Stimulated activated CD4-positive, alpha-beta T cell treated with anti-CD3 and anti-CD28 coated beads, Interleukin-15, amount 100 ng/mL, for 24 hours (primary cell): ENCODE measurements around the gene ZNRF2.
"Not testable (repeated sequence)": the region's sequence is repeated elsewhere in the genome, so short reads cannot be mapped to it uniquely, and the experiment has no call there.

ENCODE experiments used
- DNase-seq: peaks from one replicate; pipeline ENCODE4 v3.0.0-alpha.2; 2020

The ZNRF2 gene

GRCh38 chr7:30365621-30366020 lies 81.2 kb downstream of the ZNRF2 start:
- no peak for DNase-seq

DNA sequence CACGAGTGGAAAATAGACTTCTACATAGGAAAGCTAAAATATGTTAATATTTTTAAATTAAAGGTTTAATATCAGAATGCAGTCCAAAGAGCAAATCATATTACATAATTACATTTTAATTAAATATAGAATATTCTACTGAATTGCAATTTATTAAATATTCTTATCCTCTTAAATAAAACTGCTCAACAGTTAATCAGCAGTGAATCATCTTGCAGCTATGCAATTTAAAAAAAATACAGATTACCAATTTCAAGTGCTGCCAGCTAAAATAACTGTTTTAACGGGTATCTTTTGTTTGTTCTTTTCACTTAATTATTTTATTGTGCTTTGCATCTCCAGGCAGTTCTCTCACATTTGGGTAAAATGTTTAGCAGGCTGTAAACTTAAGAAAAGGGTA lies 82.2 kb downstream of the ZNRF2 start:
- no peak for DNase-seq

DNA sequence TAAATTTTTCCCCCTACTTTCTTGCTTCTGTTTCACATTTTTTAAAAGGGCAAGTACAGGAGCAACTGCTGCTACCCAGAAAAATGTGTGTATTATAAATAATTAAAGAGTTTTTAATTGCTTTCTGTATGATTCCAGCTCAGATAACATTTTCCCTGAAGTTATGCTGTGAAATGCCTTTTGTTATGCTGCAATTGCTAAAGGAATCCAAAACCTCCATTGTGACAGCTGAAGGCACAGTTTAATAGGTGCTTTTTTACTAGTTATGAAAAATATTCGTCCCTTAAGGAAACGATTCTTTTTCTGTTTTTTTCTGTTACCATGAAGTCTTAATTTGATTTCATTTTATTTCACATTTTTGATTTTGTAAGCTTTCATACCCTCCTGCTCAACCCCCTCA lies 83.2 kb downstream of the ZNRF2 start:
- no peak for DNase-seq

DNA sequence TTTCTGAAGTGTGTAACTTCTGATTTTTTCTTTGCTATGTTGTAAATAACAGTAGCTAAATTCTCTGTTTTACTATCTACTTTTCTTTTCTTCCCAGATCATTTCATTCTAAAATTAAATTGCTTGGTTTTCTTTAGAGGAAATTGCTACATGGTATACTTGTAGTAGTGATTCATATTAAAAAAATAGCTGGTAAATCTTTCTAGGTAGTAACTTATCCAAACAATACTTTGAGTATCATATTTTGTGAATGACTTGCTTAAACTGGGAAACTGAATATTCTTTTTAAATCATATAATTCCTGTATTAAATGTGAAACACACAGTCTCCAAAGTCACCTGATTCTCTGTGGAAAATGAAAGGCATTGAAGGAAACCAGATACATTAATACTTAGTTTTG lies 85.5 kb downstream of the ZNRF2 start:
- DNase-seq: no peak

- DNase-seq: no peak
Measured at GRCh38 chr7:30371321-30371720, 86.9 kb downstream of the ZNRF2 start.

GRCh38 chr7:30378275-30378674 lies 93.9 kb downstream of the ZNRF2 start:
- DNase-seq: no peak

- DNase-seq: no peak
Measured at GRCh38 chr7:30379131-30379530, 94.7 kb downstream of the ZNRF2 start.

DNA sequence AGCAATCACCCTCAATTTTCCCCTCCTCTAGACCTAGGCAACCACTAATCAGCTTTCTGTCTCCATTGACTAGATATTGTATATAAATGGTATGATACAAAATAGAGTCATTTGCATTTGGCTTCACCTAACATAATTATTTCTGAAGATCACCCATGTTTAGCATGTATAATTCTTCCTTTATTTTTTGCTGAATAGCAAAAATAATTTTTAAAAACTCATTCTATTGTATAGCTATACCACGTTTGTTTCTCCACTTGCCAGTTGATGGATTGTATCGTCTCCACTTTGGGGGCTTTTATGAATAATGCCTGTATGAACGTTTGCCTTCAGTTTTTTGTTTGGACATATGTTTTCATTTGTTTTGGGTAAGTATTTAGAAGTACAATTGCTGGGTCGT lies 95.3 kb downstream of the ZNRF2 start:
- DNase-seq: no peak

DNA sequence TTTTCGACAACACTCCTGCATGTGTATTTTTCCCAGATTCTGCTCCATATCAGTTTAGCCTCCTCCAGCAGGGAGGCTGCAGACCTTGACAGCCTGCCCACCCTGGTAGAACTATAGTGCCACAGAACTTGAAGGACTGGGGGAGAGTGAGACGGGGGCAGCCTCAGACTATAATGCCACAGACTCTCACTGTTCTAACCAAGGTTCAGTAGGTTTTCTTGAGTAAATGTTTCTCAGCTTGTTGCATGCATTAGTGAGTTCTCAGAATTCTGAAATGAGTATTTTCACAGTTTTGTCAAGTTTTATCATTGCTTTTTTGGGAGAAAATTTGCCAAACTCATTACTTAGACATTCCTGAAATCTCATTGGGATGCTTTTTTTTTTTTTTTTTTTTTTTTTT lies 95.9 kb downstream of the ZNRF2 start:
- DNase-seq: no peak

DNA sequence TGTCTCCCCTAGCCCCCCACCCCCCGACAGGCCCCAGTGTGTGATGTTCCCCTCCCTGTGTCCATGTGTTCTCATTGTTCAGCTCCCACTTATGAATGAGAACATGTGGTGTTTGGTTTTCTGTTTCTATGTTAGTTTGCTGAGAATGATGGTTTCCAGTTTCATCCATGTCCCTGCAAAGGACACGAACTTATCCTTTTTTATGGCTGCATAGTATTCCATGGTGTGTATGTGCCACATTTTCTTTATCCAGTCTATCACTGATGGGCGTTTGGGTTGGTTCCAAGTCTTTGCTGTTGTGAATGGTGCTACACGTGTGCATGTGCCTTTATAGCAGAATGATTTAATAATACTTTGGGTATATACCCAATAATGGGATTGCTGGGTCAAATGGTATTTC lies 96.4 kb downstream of the ZNRF2 start:
- not testable (repeated sequence) for DNase-seq

GRCh38 chr7:30382607-30383006 lies 98.2 kb downstream of the ZNRF2 start:
- DNase-seq: no peak

- no peak for DNase-seq
Measured at GRCh38 chr7:30389791-30390190, 105.4 kb downstream of the ZNRF2 start.

GRCh38 chr7:30390736-30391636 lies 106.6 kb downstream of the ZNRF2 start:
- DNase-seq: no peak

DNA sequence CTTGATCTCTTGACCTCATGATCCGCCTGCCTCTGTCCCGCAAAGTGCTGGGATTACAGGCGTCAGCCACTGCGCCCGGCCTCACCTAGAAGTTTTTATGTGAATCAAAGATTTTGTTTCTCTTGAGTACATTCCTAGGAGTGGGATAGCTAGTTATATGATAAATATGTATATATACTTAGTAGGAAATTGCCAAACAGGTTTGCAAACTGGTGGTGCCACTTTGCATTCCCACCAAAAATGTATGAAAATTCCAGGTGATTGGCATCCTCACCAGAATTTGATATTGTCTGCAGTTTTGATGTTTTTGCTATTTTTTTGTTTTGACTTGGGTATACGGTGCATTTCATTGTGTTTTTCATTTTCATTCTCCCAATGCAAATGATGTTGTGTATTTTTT lies 107.4 kb downstream of the ZNRF2 start:
- DNase-seq: no peak

- DNase-seq: no peak
Measured at GRCh38 chr7:30395676-30396075, 111.3 kb downstream of the ZNRF2 start.

- DNase-seq: no peak
Measured at GRCh38 chr7:30396389-30396788, 112.0 kb downstream of the ZNRF2 start.

DNA sequence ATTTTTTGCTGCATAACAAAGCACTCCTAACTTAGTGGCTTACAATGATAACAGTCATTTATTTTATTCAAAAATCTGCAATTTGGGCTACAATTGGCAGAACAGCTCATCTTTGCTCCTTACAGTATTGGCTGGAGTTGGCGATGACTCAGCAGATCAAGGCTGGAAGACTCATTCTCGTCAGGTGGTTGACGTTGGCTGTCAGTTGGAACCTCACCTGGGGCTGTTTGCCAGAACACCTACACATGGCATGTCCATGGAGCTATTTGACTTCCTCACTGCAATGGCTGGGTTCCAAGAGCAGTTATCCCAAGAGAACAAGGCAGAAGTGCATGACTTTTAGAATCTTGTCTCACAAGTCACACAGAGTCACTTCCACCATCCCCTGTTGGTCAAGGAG lies 119.1 kb downstream of the ZNRF2 start:
- DNase-seq: no peak

- no peak for DNase-seq
Measured at GRCh38 chr7:30405179-30405578, 120.8 kb downstream of the ZNRF2 start.

DNA sequence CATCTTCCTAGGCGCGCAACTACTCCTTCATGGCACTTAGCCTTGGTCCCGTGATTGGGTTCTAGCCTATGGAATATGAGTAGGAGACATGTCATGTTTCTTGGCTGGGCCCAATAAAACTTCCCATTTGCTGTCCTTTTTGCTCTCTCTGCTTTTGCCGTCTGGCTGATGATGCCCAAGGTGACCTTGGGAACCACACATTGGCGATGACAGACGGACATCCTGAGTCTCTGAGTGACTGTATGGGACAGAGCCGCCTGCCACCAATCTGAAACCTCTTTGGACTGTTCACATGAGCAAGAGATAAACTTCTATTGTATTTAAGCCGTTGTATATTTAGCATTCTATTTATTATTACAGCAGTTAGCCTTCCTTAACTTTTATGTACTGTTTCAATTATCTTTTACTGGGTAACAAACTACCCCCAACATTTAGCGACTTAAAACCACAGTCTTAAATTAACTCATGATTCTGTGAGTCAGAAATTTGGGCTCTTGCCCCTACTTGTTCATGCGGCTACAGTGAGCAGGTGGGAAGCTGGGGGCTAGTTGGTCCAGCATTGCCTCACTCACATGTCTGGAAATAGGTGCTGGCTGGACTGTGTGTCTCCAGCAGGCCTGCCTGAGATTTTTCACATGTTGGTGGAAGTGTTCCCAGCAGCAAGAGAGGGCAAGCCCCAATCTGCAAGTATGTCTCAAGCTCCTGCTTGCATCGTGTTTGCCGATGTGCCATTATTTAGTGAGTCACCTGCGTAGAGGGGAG lies 122.4 kb downstream of the ZNRF2 start:
- DNase-seq: no peak

GRCh38 chr7:30411173-30411572 lies 126.8 kb downstream of the ZNRF2 start:
- no peak for DNase-seq

DNA sequence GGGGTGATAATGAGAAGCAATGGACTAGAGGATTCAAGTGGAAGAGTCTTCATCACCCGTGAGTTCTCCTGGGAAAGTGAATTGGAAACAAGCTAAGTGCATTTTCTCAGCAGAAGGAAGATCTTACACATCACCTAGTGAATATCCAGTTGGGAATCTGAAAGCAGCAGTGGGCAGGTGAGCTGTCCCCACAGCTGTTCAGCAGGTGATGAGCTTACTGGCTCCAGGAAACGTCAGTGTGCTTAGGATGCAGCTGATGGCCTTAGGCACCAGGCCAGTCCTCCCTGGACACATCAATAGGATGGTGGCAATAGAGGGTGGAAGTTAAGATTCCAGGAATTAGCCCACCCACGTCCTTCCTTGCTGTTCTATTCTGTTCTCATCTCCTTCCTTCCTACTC lies 127.5 kb downstream of the ZNRF2 start:
- no peak for DNase-seq

- no peak for DNase-seq
Measured at GRCh38 chr7:30412782-30413504, 128.5 kb downstream of the ZNRF2 start.

GRCh38 chr7:30413864-30414263 lies 129.5 kb downstream of the ZNRF2 start:
- no peak for DNase-seq
